NCI-H345 (cell line): Measurements from ENCODE around the gene TIMM21.

ENCODE experiments used
- DNase-seq: peaks from one replicate; lab custom pipeline; 2025; lab: John Stamatoyannopoulos, UW

Gene TIMM21

DNA sequence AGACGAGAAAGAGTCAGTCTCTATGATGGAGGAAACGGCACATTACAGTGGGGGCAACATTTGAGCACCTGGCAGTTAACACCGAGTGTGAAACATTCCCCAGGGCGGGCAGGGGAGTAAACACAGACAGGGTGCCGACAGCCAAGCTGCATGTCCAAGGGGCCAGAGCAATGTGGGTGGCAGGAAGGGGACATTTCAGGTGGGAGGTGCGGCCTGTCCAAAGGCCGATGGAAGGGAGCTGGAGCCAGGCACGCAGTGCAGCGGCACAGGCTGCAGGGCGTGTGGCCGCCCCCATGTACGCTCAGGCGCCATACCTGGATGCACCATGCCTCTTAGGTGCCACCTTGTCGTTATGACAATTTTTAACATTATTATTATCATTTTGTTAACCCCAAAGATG is 43.3 kb downstream of the TIMM21 start:
- no peak for DNase-seq

- no peak for DNase-seq
Observed at GRCh38 chr18:74194691-74195090, 46.4 kb downstream of the TIMM21 start.

DNA sequence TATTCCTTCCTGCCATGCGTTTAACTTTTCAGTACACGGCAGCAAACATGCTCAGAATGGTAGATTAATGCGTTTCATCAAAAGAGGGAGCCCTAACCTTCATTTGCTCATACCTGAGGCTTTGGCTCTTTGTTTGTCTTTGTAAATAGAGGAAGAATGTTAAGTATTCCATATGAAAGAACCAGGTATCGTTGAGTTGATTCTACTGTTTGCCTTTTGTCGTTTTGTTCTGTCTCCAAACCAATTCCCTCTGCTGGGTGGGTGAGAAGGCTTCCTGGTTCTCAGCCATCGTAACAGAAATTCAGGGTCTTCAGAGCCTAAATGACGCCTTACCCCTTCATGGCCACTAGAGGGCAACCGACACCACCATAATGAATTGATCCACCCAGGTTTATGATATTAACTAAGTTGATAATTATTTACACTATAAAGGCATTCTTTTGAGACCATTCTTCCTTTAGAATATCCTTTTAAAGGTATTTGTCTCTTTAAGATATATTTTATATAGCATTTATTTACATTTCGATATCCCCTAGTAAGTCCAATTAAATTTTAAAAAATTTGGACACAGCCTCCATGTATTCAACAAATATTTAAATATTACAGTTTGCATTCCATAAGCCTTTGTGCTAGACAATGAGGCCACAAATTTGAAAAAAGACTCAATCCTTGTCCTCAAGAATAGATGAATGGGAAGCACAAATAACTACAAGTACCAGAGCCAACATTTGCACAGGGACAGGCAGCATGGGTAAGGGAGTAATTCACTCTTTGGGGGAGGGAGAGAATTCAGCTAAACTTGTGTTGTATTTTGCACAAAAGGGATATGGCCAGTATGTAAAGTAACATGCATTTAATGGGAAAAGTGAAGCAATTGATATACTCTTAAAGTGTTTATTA is 48.1 kb downstream of the TIMM21 start:
- peak; percentile 70 for DNase-seq

DNA sequence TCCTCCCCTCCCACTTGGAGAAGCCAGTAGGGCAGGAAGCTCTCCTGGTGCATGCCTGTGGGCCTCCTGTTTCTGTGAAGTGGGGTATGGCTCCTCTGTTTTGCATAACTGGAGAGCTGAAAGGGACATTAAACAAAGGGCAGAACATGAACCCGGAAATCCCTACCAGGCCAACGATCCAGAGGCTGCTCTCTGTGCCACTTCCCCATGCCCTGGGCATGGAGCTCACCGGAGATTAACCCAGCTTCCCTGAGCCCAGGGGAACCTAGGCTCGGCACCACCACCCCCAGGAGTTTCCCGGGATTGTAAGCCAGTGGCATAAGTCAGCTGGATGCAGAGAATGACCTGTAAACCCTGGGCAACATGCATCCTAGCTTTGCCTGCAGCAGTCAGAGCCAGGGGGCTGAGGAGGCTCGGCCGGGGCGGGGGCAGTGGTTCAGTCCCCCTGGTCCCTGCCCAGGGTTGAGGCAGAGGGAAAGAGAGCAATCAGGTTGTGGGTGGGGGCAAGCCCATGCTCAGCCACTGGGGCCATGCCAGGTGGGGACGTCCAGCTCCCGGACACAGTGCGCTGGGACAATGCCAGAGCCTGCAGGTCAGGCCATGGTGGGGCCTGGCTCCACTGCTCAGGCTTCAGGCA is 49.5 kb downstream of the TIMM21 start:
- DNase-seq = no peak

DNA sequence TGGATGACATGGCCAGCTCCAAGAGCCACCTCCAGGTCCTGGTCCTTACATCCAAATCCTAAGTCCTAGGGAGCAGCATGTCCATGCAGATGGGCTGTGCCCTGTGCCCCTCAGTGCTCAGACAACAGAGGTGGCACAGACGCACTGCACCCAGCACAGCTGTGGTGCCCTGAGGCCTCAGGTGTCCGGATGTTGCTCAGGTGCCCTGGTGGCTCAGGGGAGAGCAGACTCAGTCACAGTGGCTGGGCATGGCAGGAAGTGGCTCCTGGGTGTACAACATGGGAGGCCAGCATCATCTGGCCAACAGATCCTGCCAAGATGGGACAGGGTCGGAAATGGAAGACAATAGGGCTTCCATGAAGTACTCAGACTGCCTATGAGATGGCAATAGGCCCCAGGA is 50.1 kb downstream of the TIMM21 start:
- DNase-seq = no peak

GRCh38 chr18:74200780-74201179 is 52.5 kb downstream of the TIMM21 start:
- no peak for DNase-seq

DNA sequence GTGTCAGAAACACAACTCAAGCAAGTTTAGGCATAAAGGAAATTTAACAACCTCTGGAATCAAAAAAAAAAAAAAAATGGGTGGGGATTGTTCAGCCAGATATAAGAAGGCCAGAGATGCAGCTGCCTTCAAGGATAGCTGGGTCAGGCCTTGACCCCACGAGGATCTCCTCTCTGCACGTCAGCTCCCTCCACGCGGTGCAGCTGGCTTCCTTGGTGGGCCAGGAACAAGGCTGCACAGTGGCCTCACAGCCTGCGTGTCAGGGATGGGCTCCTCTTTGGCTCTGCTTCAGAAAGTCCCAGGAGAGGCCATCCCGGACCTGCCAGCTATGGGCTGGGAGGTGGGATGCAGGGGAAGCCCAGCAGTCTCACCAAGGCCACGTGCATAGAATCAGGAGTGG is 55.5 kb downstream of the TIMM21 start:
- DNase-seq = no peak

DNA sequence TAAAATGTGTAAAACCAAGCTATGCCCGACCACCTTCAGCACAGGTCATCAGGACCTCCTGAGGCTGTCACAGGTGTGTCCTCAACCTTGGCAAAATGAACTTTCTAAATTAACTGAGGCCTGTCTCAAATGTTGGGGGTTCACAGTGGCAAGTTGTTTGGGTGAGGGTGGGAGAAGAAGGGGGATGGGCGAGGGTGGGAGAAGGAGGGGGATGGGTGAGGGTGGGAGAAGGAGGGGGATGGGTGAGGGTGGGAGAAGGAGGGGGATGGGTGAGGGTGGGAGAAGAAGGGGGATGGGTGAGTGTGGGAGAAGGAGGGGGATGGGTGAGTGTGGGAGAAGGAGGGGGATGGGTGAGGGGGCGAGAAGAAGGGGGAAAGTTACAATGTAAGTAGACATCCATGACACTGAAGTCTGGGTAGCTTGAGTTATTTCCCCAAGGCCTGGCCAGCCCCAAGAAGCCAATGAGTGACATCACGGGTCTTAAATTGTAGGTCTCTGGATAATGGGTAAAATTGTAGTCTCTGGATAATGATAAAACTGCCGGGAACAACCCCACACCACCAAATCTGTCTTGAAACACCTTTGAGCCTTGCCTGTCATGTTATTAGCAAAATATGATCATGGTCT is 56.3 kb downstream of the TIMM21 start:
- DNase-seq = no peak
